Erythroblast (primary cell): ENCODE measurements around the gene SH2D5.

ENCODE experiments used
- DNase-seq, 2 experiments: peaks; one replicate each; lab custom pipeline; 2025; lab: John Stamatoyannopoulos, UW
- GATA1 ChIP-seq: IDR thresholded peaks from 2 replicates; pipeline ENCODE4 v1.6.1; 2011; ENCODE audit warnings: low read depth, mild to moderate bottlenecking, control low read depth, low read length, moderate library complexity
- POLR2A ChIP-seq: IDR thresholded peaks from 2 replicates; pipeline ENCODE4 v1.6.1; 2011; ENCODE audit warnings: mild to moderate bottlenecking, low read length

The SH2D5 gene

GRCh38 chr1:20702416-20702815, 30.1 kb downstream of the SH2D5 start:
- peak in 1 of 2 experiments; percentile 11 for DNase-seq
- TF ChIP-seq GATA1 (no peak), POLR2A (no peak)

GRCh38 chr1:20701847-20702246, 30.7 kb downstream of the SH2D5 start:
- TF ChIP-seq POLR2A (no peak), GATA1 (no peak)
- no peak for DNase-seq

GRCh38 chr1:20701446-20701845, 31.1 kb downstream of the SH2D5 start:
- TF ChIP-seq POLR2A: no peak
- no peak for TF ChIP-seq GATA1
- DNase-seq: no peak

- no peak for TF ChIP-seq GATA1
- TF ChIP-seq POLR2A: no peak
- no peak for DNase-seq
Observed at GRCh38 chr1:20700636-20701215, 31.8 kb downstream of the SH2D5 start.

- TF ChIP-seq POLR2A (no peak), GATA1 (no peak)
Observed at GRCh38 chr1:20699558-20699957, 32.9 kb downstream of the SH2D5 start.

GRCh38 chr1:20698195-20698910, 34.1 kb downstream of the SH2D5 start:
- TF ChIP-seq GATA1: no peak
- no peak for TF ChIP-seq POLR2A
- DNase-seq: no peak

More at GRCh38 chr1:20699558-20699957, 32.9 kb downstream of the SH2D5 start:
- DNase-seq: no peak

- no peak for DNase-seq
- TF ChIP-seq GATA1 (no peak), POLR2A (no peak)
Observed at GRCh38 chr1:20697563-20697962, 34.9 kb downstream of the SH2D5 start.

GRCh38 chr1:20696397-20697333, 35.8 kb downstream of the SH2D5 start:
- TF ChIP-seq GATA1: no peak
- DNase-seq: peak; percentile 82 to 89

- TF ChIP-seq POLR2A: no peak
- TF ChIP-seq GATA1: no peak
- DNase-seq: no peak
Observed at GRCh38 chr1:20695515-20695914, 37.0 kb downstream of the SH2D5 start.

- TF ChIP-seq POLR2A (no peak), GATA1 (no peak)
- no peak for DNase-seq
Observed at GRCh38 chr1:20693623-20694022, 38.9 kb downstream of the SH2D5 start.

GRCh38 chr1:20691872-20692271, 40.6 kb downstream of the SH2D5 start:
- TF ChIP-seq POLR2A (no peak), GATA1 (no peak)
- DNase-seq: no peak

GRCh38 chr1:20689645-20690056, 42.9 kb downstream of the SH2D5 start:
- TF ChIP-seq GATA1: no peak
- TF ChIP-seq POLR2A: no peak
- DNase-seq: no peak

- no peak for DNase-seq
- TF ChIP-seq GATA1 (no peak), POLR2A (no peak)
Observed at GRCh38 chr1:20686883-20687725, 45.4 kb downstream of the SH2D5 start.
